Natural killer cell (primary cell): Measurements from ENCODE around the gene PYROXD2. TPM values are rescaled to one million over a fixed set of nuclear protein-coding genes. Genes with fewer than 3 reads are reported as not detected.

Experiments used
- ATAC-seq, 3 donors: fragments of 150-1000 bp in 2 of 3; fragments of 200-7000 bp in 1 of 3; cut with Tn5 transposase; 1 replicate in 1 of 3; 2 replicates in 2 of 3; pipeline ENCODE4 v1.10.0; 2021; ENCODE audit warnings: mild to moderate bottlenecking in 2 of 3, moderate library complexity in 2 of 3
- DNase-seq, 2 donors: peaks; one replicate each; pipeline versions ENCODE4 v3.0.0 to v3.0.0-alpha.2; 2013 to 2021; ENCODE audit warnings: mixed read lengths in 1 of 2
- H3K27ac ChIP-seq: one replicate; pipeline ENCODE4 v1.5.1; 2013; ENCODE audit warnings: mild to moderate bottlenecking, low read length
- H3K27me3 ChIP-seq: one replicate; pipeline ENCODE4 v1.6.1; 2013; ENCODE audit warnings: low read length; ENCODE audit not compliant: control insufficient read depth, insufficient read depth
- H3K36me3 ChIP-seq: one replicate; pipeline ENCODE4 v1.6.1; 2013; ENCODE audit warnings: low read length; ENCODE audit not compliant: control insufficient read depth, insufficient read depth
- H3K4me1 ChIP-seq: one replicate; pipeline ENCODE4 v1.6.1; 2013; ENCODE audit warnings: low read length; ENCODE audit not compliant: control insufficient read depth, insufficient read depth
- H3K4me3 ChIP-seq: one replicate; pipeline ENCODE4 v1.5.1; 2013; ENCODE audit warnings: low read length
- H3K9me3 ChIP-seq: one replicate; pipeline ENCODE4 v1.6.1; 2013; ENCODE audit warnings: low read length; ENCODE audit not compliant: control insufficient read depth, insufficient read depth
- H3K27ac Mint-ChIP-seq, 2 donors: one replicate each; pipeline ENCODE4 v1.8.0; 2022; ENCODE audit warnings: mild to moderate bottlenecking in 2 of 2, mixed read lengths in 2 of 2, moderate library complexity in 1 of 2
- H3K27me3 Mint-ChIP-seq, 2 donors: one replicate each; pipeline ENCODE4 v1.8.0; 2022; ENCODE audit warnings: low read depth in 2 of 2, mixed read lengths in 2 of 2
- H3K36me3 Mint-ChIP-seq: one replicate; pipeline ENCODE4 v1.8.0; 2022; ENCODE audit warnings: mixed read lengths
- H3K4me1 Mint-ChIP-seq, 2 donors: one replicate each; pipeline ENCODE4 v1.8.0; 2022; ENCODE audit warnings: mixed read lengths in 2 of 2
- H3K4me3 Mint-ChIP-seq: one replicate; pipeline ENCODE4 v1.8.0; 2022; ENCODE audit warnings: mild to moderate bottlenecking, moderate library complexity, mixed read lengths
- H3K9me3 Mint-ChIP-seq, 2 donors: one replicate each; pipeline ENCODE4 v1.8.0; 2022; ENCODE audit warnings: mixed read lengths in 2 of 2
- CTCF ChIP-seq: fragments of 200-600 bp; IDR thresholded peaks from one replicate; pipeline ENCODE4 v1.8.0; 2022; ENCODE audit warnings: antibody characterized with exemption
- WGBS: methylation state at CpG from one replicate; pipeline ENCODE4 v1.1.7; 2013; ENCODE audit warnings: missing lambda C conversion rate; ENCODE audit not compliant: insufficient coverage; 5-methylcytosine and 5-hydroxymethylcytosine counted together
- intact Hi-C: fragments of 100-400 bp; cut with micrococcal nuclease; formaldehyde crosslinking; loops from one replicate; pipeline ENCODE4 v1.14.2; 2022
- total RNA-seq, 4 donors: library from RNA; stranded (reverse); fragments of 120-200 nt in 1 of 4; gene quantifications; one replicate each; pipeline versions ENCODE4 v1.2.3 to v1.2.4, GENCODE V29; 2013 to 2022

The PYROXD2 gene
- total RNA-seq, 3 donors from 2014 or later (not counting 1 experiment from before 2014, with no cell fraction given) = 20.8 to 28.2 (median 28.0) TPM

GRCh38 chr10:98423691-98424120 is 8.7 kb upstream of the PYROXD2 start:
- Histone ChIP-seq H3K36me3 (peaks cover 68% of the 10 kb centered on the region), H3K9me3 (no peaks in the 10 kb centered on the region), H3K4me1 (no peaks in the 10 kb centered on the region), H3K27ac (no peak overlapping the region), H3K27me3 (no peaks in the 10 kb centered on the region), H3K4me3 (no peak overlapping the region)
- 95% methylated on average over 9 of the region's 9 CpGs for WGBS
- Mint-ChIP-seq H3K9me3 (no peaks in the 10 kb centered on the region), H3K4me1 (no peaks in the 10 kb centered on the region), H3K27me3 (no peaks in the 10 kb centered on the region), H3K4me3 (no peak overlapping the region), H3K36me3 (peaks cover 13% of the 10 kb centered on the region), H3K27ac (no peak overlapping the region)
- TF ChIP-seq CTCF = no peak
- intact Hi-C loops = no loop called here
- ATAC-seq = no peak
- DNase-seq = no peak

GRCh38 chr10:98422182-98422581 is 7.2 kb upstream of the PYROXD2 start:
- TF ChIP-seq CTCF = no peak

GRCh38 chr10:98420786-98421185 is 5.8 kb upstream of the PYROXD2 start:
- 92% methylated on average over 9 of the region's 9 CpGs for WGBS
- Mint-ChIP-seq H3K27ac (no peak overlapping the region), H3K4me3 (no peak overlapping the region), H3K9me3 (no peaks in the 10 kb centered on the region), H3K4me1 (no peaks in the 10 kb centered on the region), H3K36me3 (peaks cover 7% of the 10 kb centered on the region), H3K27me3 (no peaks in the 10 kb centered on the region)
- TF ChIP-seq CTCF = no peak
- no peak overlapping the region for H3K27ac ChIP-seq
- H3K4me3 ChIP-seq = no peak overlapping the region
- DNase-seq (no peak), ATAC-seq (no peak)
- intact Hi-C loops = no loop called here
- peaks cover 65% of the 10 kb centered on the region for H3K36me3 ChIP-seq
- H3K9me3 ChIP-seq = no peaks in the 10 kb centered on the region
- H3K27me3 ChIP-seq = no peaks in the 10 kb centered on the region
- no peaks in the 10 kb centered on the region for H3K4me1 ChIP-seq

More at GRCh38 chr10:98422182-98422581, 7.2 kb upstream of the PYROXD2 start:
- no peak for ATAC-seq
- Mint-ChIP-seq H3K4me1 (no peaks in the 10 kb centered on the region), H3K4me3 (no peak overlapping the region), H3K27me3 (no peaks in the 10 kb centered on the region), H3K36me3 (peaks cover 7% of the 10 kb centered on the region), H3K27ac (no peak overlapping the region), H3K9me3 (no peaks in the 10 kb centered on the region)
- Histone ChIP-seq H3K4me3 (no peak overlapping the region), H3K27me3 (no peaks in the 10 kb centered on the region), H3K9me3 (no peaks in the 10 kb centered on the region), H3K27ac (no peak overlapping the region), H3K36me3 (peaks cover 74% of the 10 kb centered on the region), H3K4me1 (no peaks in the 10 kb centered on the region)
- no peak for DNase-seq
- 98% methylated on average over 10 of the region's 10 CpGs for WGBS
- intact Hi-C loops = no loop called here
